HS-5 (cell line): ENCODE data around the gene SNRPA1.

Experiments
- DNase-seq: peaks from one replicate; pipeline ENCODE4 v3.0.0-alpha.2; 2012; ENCODE audit warnings: low read depth

SNRPA1 gene

GRCh38 chr15:101258238-101259144 is 36.6 kb downstream of the SNRPA1 start:
- no peak for DNase-seq

- DNase-seq: no peak
These were observed 38.3 kb downstream of the SNRPA1 start for GRCh38 chr15:101256757-101257156.

GRCh38 chr15:101255615-101256241 is 39.3 kb downstream of the SNRPA1 start:
- no peak for DNase-seq

GRCh38 chr15:101255051-101255395 is 40.0 kb downstream of the SNRPA1 start:
- DNase-seq: no peak

GRCh38 chr15:101254157-101255050 is 40.6 kb downstream of the SNRPA1 start:
- no peak for DNase-seq

GRCh38 chr15:101252836-101253235 is 42.2 kb downstream of the SNRPA1 start:
- no peak for DNase-seq

GRCh38 chr15:101251830-101252820 is 42.9 kb downstream of the SNRPA1 start, which contains the start of gene CHSY1:
Gene CHSY1 (minus strand): TSS chr15:101252048. CDS start chr15:101251456, 592 bp downstream.
- DNase-seq: peak; percentile 75

GRCh38 chr15:101250873-101251829 is 43.9 kb downstream of the SNRPA1 start:
- DNase-seq: no peak

- peak; percentile 64 for DNase-seq
These were observed 44.7 kb downstream of the SNRPA1 start for GRCh38 chr15:101250341-101250831.

- DNase-seq: no peak
These were observed 46.8 kb downstream of the SNRPA1 start for GRCh38 chr15:101248274-101248673.

- no peak for DNase-seq
These were observed 48.0 kb downstream of the SNRPA1 start for GRCh38 chr15:101246824-101247745.

GRCh38 chr15:101246391-101246790 is 48.7 kb downstream of the SNRPA1 start:
- no peak for DNase-seq

- no peak for DNase-seq
These were observed 50.0 kb downstream of the SNRPA1 start for GRCh38 chr15:101244889-101245668.

GRCh38 chr15:101244036-101244781 is 50.8 kb downstream of the SNRPA1 start:
- no peak for DNase-seq

GRCh38 chr15:101243420-101243819 is 51.6 kb downstream of the SNRPA1 start:
- no peak for DNase-seq

- no peak for DNase-seq
These were observed 52.1 kb downstream of the SNRPA1 start for GRCh38 chr15:101242999-101243336.
